HG02623 (cell line): ENCODE measurements around the gene RCL1.
A peak's percentile ranks its signal among the peaks of the same experiment; 100 is the strongest.

Experiments
- ATAC-seq: cut with Tn5 transposase; IDR thresholded peaks from one replicate; pipeline ENCODE4 v1.9.1; 2021; ENCODE audit warnings: moderate library complexity; ENCODE audit not compliant: unreplicated experiment

Gene RCL1

GRCh38 chr9:4810565-4810964 is 17.8 kb downstream of the RCL1 start:
- no peak for ATAC-seq

- no peak for ATAC-seq
Measured at GRCh38 chr9:4811824-4812223, 19.1 kb downstream of the RCL1 start.

- no peak for ATAC-seq
Measured at GRCh38 chr9:4812858-4813257, 20.1 kb downstream of the RCL1 start.

GRCh38 chr9:4814913-4815312 is 22.2 kb downstream of the RCL1 start:
- peak; percentile 37 for ATAC-seq

- no peak for ATAC-seq
Measured at GRCh38 chr9:4815381-4815956, 22.7 kb downstream of the RCL1 start.

GRCh38 chr9:4820168-4820567 is 27.4 kb downstream of the RCL1 start:
- no peak for ATAC-seq

GRCh38 chr9:4821133-4821532 is 28.4 kb downstream of the RCL1 start:
- no peak for ATAC-seq

- no peak for ATAC-seq
Measured at GRCh38 chr9:4822057-4822456, 29.3 kb downstream of the RCL1 start.

GRCh38 chr9:4826417-4827166 is 33.8 kb downstream of the RCL1 start:
- ATAC-seq = no peak

- no peak for ATAC-seq
Measured at GRCh38 chr9:4827224-4827623, 34.5 kb downstream of the RCL1 start.

- no peak for ATAC-seq
Measured at GRCh38 chr9:4828761-4829160, 36.0 kb downstream of the RCL1 start.

GRCh38 chr9:4829969-4830368 is 37.2 kb downstream of the RCL1 start:
- no peak for ATAC-seq

- ATAC-seq = no peak
Measured at GRCh38 chr9:4830699-4831098, 38.0 kb downstream of the RCL1 start.

- ATAC-seq = no peak
Measured at GRCh38 chr9:4831119-4831518, 38.4 kb downstream of the RCL1 start.

GRCh38 chr9:4831944-4832343 is 39.2 kb downstream of the RCL1 start:
- no peak for ATAC-seq

GRCh38 chr9:4832786-4833579 is 40.2 kb downstream of the RCL1 start:
- no peak for ATAC-seq

GRCh38 chr9:4833781-4834560 is 41.2 kb downstream of the RCL1 start:
- ATAC-seq = no peak

- ATAC-seq = no peak
Measured at GRCh38 chr9:4836676-4837075, 43.9 kb downstream of the RCL1 start.

GRCh38 chr9:4837261-4838188 is 44.8 kb downstream of the RCL1 start:
- no peak for ATAC-seq

- no peak for ATAC-seq
Measured at GRCh38 chr9:4838189-4838546, 45.4 kb downstream of the RCL1 start.
